MG63 (cell line): ENCODE results near the gene SLIT3. TPM values are rescaled to one million over a fixed set of nuclear protein-coding genes. Genes with fewer than 3 reads are reported as not detected.

Experiments used
- DNase-seq: peaks from one replicate; pipeline ENCODE4 v3.0.0-alpha.2; 2020
- H3K27me3 ChIP-seq: fragments of 250-450 bp; sonication (Bioruptor Pico); 2 replicates; pipeline ENCODE4 v1.5.1; 2020; ENCODE audit warnings: mild to moderate bottlenecking, moderate library complexity
- H3K36me3 ChIP-seq: fragments of 250-450 bp; sonication (Bioruptor Pico); 2 replicates; pipeline ENCODE4 v1.5.1; 2020; ENCODE audit warnings: mild to moderate bottlenecking, moderate library complexity
- H3K4me3 ChIP-seq: fragments of 250-450 bp; sonication (Bioruptor Pico); 2 replicates; pipeline ENCODE4 v1.5.1; 2020; ENCODE audit warnings: mild to moderate bottlenecking, moderate library complexity
- H3K9me3 ChIP-seq: fragments of 250-450 bp; sonication (Bioruptor Pico); 2 replicates; pipeline ENCODE4 v1.5.1; 2020; ENCODE audit warnings: mild to moderate bottlenecking, moderate library complexity
- total RNA-seq: library from RNA; depleted of rRNA; stranded (reverse); fragments of >200 nt; shearing (Covaris generic); gene quantifications from 2 replicates; pipeline ENCODE4 v1.2.3, GENCODE V29; 2014; ENCODE audit warnings: low replicate concordance

The SLIT3 gene
- total RNA-seq, 1 experiment from 2014 or later = 8.0 TPM

DNA sequence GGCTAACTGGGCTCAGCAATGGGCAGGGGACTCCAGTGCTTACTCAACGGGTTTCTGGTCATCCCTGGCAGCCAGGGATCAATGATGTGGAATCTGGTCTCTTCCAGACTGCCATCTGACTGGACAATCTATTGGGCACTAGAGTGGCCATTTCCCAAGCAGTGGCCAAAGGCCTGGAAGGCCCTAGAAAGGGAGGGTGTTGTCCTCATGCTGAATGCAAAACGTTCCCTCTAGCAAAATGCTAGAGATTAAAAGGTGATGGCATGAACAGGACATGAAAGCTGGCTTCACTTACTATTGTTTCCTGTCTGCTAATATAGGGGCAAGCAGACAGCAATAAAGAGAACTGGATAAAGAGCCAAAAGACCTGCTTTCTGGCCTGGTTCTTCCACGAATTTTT is 467.6 kb downstream of the SLIT3 start:
- no peaks in the 10 kb centered on the region for H3K9me3 ChIP-seq
- no peaks in the 10 kb centered on the region for H3K36me3 ChIP-seq
- H3K27me3 ChIP-seq = peaks cover 10% of the 10 kb centered on the region; the same call in 1 of the 2 replicates
- DNase-seq = no peak
- no peak overlapping the region for H3K4me3 ChIP-seq

DNA sequence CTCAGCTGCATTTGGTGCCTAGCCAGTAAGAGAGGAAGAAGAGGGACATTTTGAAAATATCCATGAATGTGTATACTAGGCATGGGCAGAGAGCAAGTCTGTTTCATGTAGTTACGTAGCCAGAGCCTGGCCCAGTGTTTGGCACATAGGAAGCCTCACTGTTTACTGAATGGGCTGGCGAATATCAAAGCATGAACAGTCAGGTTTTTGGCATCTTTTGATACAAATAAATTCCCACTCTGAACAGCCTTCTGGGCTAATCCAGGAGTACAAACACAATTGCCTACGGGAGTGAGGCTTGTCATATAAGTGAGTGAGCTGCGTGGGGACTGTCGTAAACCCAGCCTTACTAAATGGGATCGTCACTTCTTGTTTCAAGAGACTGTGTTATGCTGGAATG is 468.6 kb downstream of the SLIT3 start:
- DNase-seq = no peak
- Histone ChIP-seq H3K36me3 (no peaks in the 10 kb centered on the region), H3K4me3 (no peak overlapping the region), H3K27me3 (peaks cover 3% of the 10 kb centered on the region; the same call in 1 of the 2 replicates), H3K9me3 (no peaks in the 10 kb centered on the region)

DNA sequence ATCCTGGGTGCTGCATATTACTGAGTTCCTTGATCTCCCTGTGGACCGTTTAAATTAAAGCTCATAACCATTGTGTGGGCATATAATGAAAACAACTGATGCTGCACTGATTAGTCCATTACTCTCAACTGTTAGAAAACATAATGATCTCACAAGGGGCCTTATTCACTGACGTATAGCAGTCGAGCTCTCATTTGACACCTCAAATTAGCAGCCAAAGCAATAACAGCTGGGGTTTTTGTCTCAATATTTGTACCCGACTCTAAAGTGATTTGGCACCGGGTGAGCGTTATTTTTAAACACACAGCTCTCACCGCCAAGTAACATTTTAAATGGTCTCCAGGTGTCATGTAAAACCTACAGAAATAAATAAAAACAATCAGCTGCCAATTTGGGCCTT is 469.6 kb downstream of the SLIT3 start:
- Histone ChIP-seq H3K9me3 (no peaks in the 10 kb centered on the region), H3K4me3 (no peak overlapping the region), H3K27me3 (peaks cover 3% of the 10 kb centered on the region; the same call in 1 of the 2 replicates), H3K36me3 (no peaks in the 10 kb centered on the region)
- no peak for DNase-seq

DNA sequence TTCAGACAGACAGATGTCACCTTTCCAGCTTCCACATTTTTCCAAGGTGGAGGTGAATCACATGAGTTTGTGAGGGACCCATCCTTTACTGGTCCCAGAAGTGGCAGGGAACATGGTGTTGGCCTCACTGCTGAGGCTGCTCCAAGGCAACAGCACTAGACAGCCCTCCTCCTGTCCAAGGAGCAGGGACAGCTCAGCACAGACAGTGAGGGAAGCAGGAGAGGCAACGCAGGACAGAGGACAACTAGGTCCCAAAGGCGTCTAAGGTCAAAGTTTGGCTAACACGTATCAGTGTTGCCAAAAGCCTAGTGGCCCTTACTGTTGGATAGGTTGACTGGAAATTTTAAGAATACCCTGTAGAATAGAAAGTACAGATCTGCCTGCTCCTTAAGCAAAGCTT is 470.1 kb downstream of the SLIT3 start:
- H3K36me3 ChIP-seq = no peaks in the 10 kb centered on the region
- H3K9me3 ChIP-seq = no peaks in the 10 kb centered on the region
- H3K4me3 ChIP-seq = no peak overlapping the region
- DNase-seq = no peak
- H3K27me3 ChIP-seq = peaks cover 1% of the 10 kb centered on the region; the same call in 1 of the 2 replicates

DNA sequence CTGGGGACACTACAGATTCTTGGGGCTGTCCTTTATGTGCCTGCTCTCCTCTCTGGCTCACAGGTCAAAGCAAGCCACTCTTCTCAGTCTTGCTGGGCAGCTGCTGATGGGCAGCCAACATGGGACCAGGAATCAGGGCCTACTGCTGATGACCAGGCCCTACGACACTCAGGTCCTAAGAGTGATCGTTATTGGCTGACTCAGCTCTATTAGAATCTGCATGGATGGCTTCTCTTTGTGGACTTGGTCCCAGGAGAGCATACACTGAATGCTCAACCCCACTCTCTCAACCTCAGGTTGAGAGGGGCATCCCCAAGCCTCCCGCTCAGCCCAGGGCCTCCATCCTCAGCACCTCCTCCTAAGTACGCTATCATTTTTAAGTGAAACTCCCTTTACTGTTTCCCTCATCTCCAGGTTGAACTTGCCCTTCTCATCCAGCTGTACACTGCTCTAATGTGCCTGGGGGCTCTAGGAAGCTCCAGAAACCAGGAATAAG is 471.0 kb downstream of the SLIT3 start:
- H3K9me3 ChIP-seq = no peaks in the 10 kb centered on the region
- no peak overlapping the region for H3K4me3 ChIP-seq
- no peaks in the 10 kb centered on the region; the same call in 1 of the 2 replicates for H3K27me3 ChIP-seq
- DNase-seq = no peak
- H3K36me3 ChIP-seq = no peaks in the 10 kb centered on the region

DNA sequence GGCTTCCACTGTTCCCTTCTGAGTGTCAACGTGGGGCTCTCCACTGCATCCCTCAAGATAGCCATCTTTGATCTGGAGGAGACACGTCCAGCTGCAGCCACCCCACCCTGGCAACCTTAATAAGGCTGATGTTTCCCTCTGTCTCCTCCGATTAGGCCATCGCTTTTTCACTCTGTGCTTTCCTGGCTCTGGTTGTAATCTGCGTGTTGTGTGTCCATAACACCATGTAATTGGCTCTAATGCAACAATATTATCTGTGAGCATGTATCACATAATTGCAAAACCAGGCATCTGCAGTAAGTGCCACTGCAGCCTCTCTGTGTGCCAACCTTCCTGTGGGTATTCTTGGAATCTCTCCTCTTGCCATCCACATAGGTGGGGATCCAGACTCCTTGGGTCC is 471.9 kb downstream of the SLIT3 start:
- DNase-seq = no peak
- no peaks in the 10 kb centered on the region; the same call in 1 of the 2 replicates for H3K27me3 ChIP-seq
- no peak overlapping the region for H3K4me3 ChIP-seq
- no peaks in the 10 kb centered on the region for H3K9me3 ChIP-seq
- no peaks in the 10 kb centered on the region for H3K36me3 ChIP-seq

DNA sequence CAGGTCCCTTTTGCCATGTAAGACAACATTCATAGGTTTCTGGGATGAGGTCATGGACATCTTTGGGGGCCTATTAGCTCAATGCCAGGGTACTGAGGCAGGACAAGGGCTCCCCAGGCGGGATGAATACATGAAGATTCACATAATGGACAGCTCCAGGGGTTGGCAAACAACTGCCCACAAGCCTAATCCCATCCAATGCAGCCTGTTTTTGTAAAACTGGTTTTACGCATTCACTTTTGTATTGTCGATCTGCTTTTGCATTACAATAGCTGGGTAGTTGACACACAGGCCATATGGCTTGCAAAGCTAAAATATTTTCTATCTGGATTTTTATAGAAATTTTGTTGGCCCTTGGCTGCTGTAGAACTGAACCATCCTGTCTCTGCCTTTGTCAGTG is 473.3 kb downstream of the SLIT3 start:
- H3K36me3 ChIP-seq = no peaks in the 10 kb centered on the region
- peaks cover 3% of the 10 kb centered on the region; the same call in 1 of the 2 replicates for H3K27me3 ChIP-seq
- DNase-seq = no peak
- no peak overlapping the region for H3K4me3 ChIP-seq
- H3K9me3 ChIP-seq = no peaks in the 10 kb centered on the region

DNA sequence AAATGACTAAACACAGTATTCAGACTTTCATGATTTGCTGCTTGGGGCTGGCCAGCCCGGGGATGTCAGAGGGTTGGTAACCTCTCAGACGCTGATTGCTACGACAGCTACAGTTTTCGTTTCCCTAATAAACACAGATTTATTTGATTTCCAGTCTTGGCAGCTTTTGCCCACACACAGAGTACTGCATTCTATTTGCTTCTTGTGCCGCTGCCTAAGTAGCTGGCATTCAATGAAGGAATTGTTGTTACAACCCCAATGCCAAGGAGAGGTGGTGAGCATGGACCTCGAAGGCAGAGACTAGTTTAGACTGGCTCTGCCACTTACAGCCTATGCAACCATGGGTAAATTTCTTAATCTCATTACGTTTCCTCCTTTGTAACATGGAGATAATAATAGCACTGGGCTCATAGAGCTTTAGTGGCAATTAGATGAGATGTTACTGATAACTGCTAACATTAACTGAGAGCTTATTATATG is 474.7 kb downstream of the SLIT3 start:
- Histone ChIP-seq H3K27me3 (peaks cover 3% of the 10 kb centered on the region), H3K9me3 (no peaks in the 10 kb centered on the region), H3K4me3 (no peak overlapping the region), H3K36me3 (no peaks in the 10 kb centered on the region)
- DNase-seq = no peak

DNA sequence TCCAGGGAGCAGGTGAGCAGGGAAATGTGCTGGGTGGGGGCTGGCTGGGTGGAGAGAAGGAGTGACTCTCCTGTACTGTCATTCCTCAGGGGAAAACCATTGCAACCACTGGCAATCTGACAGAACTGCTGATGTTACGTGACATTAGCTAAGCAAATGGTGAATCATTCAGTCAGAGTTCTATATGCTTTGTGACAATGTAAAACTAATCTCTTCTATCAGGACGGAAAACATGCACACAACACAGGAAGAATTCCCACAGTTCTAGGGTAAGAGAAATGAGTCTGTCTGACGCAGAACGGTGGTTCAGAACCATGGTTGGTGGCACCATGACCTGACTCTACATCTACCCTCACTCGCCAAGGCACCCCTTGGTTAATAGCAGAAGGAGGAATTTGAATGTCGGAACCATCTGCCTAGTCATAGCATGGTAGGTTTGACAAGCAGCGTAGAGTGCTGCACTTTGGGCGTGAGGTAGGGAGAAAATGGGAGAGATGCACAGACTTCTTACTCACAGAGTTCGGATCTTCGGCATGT is 478.1 kb downstream of the SLIT3 start:
- no peak overlapping the region for H3K4me3 ChIP-seq
- H3K36me3 ChIP-seq = no peaks in the 10 kb centered on the region
- no peak for DNase-seq
- peaks cover 6% of the 10 kb centered on the region for H3K27me3 ChIP-seq
- no peaks in the 10 kb centered on the region for H3K9me3 ChIP-seq

DNA sequence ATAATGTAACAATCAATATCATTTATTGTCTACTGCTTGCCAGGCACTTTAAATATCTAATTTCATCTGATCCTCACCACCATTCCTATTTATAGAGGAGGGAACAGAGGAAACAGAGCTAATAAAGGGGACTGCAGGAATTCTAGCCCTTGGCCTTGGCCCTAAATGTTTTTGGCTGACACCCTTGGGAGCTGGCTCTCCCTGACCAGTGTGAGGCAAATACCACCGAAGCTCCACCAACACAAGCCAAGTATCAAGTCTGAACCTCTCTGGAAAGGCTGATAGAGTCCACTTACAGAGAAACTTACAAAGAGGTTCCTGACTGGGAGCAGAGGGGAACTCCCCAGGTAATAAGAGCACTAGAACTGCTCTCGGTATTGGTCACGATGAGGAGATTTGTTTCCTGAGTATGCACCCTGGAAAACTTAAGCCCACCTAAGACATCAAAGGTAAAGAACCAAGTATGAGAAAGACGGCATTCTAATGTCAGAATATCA is 478.6 kb downstream of the SLIT3 start:
- H3K9me3 ChIP-seq = no peaks in the 10 kb centered on the region
- H3K27me3 ChIP-seq = peaks cover 6% of the 10 kb centered on the region
- H3K36me3 ChIP-seq = no peaks in the 10 kb centered on the region
- no peak overlapping the region for H3K4me3 ChIP-seq
- DNase-seq = no peak

DNA sequence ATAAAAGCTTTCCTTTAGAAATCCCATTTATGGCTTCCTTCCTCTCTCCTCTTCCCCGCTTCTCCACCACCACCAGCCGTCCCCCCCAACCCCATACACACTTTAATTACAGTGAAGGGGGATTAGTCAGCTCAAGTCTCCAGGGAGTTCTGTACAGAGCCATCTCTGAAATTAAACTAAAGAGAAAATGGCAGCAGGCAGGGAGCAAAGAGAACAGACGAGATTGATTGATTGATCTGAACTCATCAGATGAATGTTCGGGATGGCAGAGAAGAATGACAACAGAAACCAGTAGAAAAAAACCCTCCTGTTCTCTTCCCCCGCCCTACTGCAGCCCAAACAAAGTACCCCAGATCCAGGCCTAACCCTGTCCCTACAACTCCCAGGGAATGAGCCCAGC is 480.1 kb downstream of the SLIT3 start:
- no peak overlapping the region for H3K4me3 ChIP-seq
- DNase-seq = no peak
- H3K9me3 ChIP-seq = no peaks in the 10 kb centered on the region
- peaks cover 6% of the 10 kb centered on the region for H3K27me3 ChIP-seq
- H3K36me3 ChIP-seq = no peaks in the 10 kb centered on the region

DNA sequence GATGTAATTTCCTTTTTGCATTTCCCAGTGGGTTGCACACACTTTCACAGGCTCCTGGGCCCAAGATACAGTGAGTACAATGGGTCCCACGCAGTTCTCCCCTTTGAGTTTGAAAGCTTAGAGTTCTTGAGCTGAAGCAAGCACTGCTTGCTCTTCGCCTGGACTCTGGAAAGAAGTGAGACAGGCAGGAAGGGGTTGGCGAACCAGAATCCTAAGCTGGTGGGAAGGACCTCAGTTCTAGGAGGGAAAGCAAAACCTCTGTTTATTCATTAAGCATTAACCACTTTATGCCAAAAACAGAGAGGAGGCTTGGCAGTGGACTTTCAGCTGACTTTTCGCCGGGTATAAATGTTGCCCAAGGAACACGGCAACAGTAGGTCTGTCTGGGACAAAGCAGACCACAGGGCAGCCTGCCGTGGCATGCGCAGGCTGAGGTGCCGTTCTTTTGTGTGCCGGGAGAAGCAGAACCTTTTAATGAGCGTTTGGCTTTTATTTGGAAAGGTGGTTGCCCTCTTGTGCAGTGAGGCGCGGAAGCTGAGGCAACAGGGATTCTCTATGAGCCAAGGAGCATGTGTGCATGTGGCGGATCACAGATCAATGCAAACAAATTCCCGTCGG is 481.8 kb downstream of the SLIT3 start:
- no peaks in the 10 kb centered on the region for H3K36me3 ChIP-seq

DNA sequence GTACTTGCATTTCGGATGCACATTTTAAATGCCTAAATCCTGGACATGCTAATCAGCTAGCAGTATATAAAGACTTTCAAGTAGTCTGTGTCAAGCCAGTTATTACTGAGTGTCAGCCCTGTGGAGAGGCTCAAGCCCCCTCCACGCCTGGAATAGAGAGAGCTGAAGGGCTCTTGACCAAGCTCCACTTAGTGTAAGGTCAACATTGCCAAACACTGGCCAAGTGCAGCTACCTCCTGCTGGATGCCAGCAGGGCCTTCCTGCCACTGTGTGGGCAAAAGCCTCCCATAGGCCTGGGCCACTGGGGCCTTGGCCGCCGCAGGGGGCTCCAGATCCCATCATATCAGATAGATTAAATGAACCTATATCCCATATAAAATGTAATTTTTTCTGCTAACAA is 482.4 kb downstream of the SLIT3 start:
- DNase-seq = no peak
- H3K4me3 ChIP-seq = no peak overlapping the region
- H3K36me3 ChIP-seq = no peaks in the 10 kb centered on the region
- peaks cover 3% of the 10 kb centered on the region for H3K27me3 ChIP-seq
- no peaks in the 10 kb centered on the region for H3K9me3 ChIP-seq

More for the DNA sequence above, 481.8 kb downstream of the SLIT3 start:
- Histone ChIP-seq H3K9me3 (no peaks in the 10 kb centered on the region), H3K27me3 (peaks cover 6% of the 10 kb centered on the region), H3K4me3 (no peak overlapping the region)
- DNase-seq = no peak

DNA sequence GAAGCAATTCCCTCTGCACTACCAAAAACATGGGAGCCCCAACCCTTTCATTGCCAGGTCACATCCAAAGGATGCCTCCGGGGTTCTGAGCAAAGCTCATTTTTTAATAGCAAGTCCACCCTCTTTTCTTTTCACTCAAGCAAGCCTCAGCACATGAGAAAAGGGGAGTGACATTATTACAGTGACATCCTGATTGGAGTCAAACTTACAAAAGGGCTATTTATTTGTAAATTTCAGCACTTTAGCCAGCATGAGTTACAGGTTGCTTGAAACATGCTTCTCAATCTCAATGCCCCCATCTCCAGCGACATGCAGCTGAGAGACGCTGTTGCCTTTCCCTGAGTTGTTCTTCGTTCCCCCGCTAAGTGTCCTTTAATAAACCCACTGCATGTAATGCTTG is 483.3 kb downstream of the SLIT3 start:
- no peak overlapping the region for H3K4me3 ChIP-seq
- H3K36me3 ChIP-seq = no peaks in the 10 kb centered on the region
- no peaks in the 10 kb centered on the region for H3K9me3 ChIP-seq
- no peak for DNase-seq
- H3K27me3 ChIP-seq = peaks cover 3% of the 10 kb centered on the region

DNA sequence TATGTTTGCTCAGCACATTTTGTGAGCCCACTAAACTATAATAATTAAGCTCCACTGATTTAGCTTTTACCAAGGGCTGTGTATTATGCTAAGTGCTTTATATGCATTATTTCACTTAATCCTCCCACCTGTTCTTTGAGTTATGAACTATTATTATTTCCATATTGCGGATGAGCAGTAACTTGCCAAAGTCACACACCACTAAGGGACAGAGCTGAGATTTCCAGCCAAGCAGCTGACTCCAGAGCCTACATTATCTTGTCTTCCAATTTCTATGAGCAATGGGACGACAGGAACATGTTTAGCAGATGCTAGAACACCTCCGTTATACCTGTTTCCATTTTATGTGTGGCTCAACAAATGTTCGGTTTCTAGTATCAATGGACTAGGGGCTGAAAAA is 484.3 kb downstream of the SLIT3 start:
- no peak for DNase-seq
- Histone ChIP-seq H3K4me3 (no peak overlapping the region), H3K27me3 (peaks cover 3% of the 10 kb centered on the region), H3K36me3 (no peaks in the 10 kb centered on the region), H3K9me3 (no peaks in the 10 kb centered on the region)

DNA sequence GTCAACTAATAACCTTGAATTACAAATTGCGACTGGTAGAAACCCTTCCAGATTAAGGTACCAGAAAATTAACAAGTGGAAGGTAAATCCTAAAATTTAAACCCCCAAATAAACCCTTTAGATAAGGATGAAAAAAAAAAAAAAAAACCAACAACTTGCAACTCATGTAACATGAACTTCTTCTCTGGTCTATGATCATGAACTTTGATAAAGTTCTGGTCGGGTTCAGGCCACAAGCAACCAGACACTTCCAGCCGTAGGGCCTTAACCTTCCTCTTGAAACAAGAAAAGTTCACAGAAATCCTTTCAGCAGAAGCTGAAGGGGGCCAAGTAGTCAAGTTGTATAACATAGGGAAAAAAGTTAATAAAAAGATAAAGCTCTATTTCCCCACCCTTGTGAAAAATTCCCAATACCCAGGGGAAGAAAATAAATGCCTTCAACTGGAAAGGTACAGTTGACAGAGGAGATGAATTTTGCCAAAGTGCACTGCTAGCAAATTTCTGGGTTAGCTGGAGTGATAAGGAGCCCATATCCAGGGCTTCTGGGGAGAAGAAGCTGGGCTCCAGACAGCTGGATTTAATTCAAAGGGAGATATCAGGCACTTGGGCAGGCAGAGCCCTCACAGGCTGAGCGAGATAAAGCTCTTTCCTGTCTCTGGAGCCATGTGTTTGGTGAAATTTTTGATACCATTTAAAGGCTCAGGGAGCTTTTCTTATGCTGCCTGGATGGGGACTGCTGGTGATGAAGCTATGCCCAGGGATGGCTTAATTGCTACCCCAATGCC is 487.6 kb downstream of the SLIT3 start:
- no peaks in the 10 kb centered on the region; the same call in none of the 2 replicates for H3K27me3 ChIP-seq
- H3K4me3 ChIP-seq = no peak overlapping the region
- DNase-seq = no peak
- no peaks in the 10 kb centered on the region for H3K9me3 ChIP-seq
- no peaks in the 10 kb centered on the region for H3K36me3 ChIP-seq

DNA sequence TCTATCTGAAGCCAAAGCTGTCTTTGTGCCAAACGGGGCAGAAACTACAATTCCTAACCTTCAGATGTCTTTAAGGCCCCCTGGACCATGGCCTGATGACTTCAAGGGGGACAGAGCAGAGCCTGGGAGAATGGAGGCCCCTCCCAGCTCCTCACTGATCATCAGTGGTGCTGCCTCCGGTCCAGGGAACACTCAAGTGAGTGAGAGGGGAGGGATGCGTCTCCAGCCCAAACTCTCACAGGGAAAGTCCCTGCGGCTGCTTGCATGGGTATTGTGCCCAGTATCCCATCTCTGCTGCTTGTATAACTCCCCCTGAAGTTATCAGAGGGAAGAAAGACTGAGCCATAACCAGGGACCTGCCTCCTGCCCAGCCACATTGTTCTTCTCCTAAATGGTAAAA is 490.3 kb downstream of the SLIT3 start:
- Histone ChIP-seq H3K9me3 (no peaks in the 10 kb centered on the region), H3K36me3 (no peaks in the 10 kb centered on the region), H3K27me3 (no peaks in the 10 kb centered on the region; the same call in none of the 2 replicates), H3K4me3 (no peak overlapping the region)
- DNase-seq = no peak
